Measurements from ENCODE around the gene CELSR1. TPM values are rescaled to one million over a fixed set of nuclear protein-coding genes. Genes with fewer than 3 reads are reported as not detected.
"Not testable (repeated sequence)": the region's sequence is repeated elsewhere in the genome, so short reads cannot be mapped to it uniquely, and the experiment has no call there.

CELSR1 gene
- total RNA-seq, 1 donor from 2014 or later: 6.7 TPM

GRCh38 chr22:46532416-46532815, 5.0 kb downstream of the CELSR1 start:
- no peak for DNase-seq (ENCODE audit: low spot score)

DNA sequence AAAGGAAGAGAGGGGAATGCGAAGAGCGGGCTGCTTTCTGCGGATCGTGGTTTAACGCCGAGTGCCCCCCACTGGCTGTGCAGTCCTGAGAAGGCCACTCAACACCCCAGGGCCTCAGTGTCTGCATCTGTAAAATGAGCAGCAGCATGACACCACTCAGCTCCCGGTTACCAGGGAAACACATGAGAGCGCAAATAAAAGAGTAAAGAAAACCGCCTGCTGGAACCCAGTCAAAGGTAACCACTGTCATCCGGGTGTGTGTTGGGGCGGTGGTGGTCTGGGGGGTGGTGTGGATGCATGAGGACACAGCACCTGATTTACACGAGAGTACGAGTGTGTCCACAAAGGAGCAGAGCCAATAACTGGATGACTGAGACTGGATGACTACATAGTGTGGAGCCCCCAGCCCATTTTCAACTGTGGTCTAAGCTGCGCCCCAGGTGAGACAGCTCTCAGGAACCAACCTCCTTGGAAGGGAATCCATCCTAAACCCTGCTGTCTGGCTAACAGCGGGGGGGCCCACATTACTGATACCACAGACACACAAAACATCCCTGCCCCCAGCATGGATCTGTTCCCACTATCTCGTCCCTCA, 5.7 kb downstream of the CELSR1 start:
- DNase-seq (ENCODE audit: low spot score): no peak

DNA sequence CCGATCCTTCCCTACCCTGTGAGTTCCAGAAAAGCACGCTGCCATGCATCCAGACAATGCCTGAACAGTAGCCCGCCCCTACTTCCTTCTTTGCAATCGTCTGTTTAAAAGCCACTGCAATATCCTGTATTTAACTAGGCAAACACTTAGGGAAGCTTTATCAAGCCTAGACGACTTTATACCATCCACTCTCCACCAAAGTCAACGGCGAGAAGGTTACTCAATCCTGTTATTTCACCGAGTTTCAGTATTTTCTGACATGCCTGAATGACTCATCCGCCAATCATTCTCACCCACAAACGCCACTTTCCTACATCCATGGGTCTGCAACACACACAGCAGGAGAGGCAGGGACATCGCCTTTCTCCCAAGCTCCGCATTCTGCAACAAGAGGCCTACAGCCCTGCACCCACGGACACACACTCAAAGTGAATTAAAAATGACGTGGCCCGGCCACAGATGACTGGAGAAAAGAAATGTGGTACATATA, 9.3 kb downstream of the CELSR1 start:
- no peak for DNase-seq (ENCODE audit: low spot score)

GRCh38 chr22:46526244-46526839, 11.1 kb downstream of the CELSR1 start:
- no peak for DNase-seq (ENCODE audit: low spot score)

DNA sequence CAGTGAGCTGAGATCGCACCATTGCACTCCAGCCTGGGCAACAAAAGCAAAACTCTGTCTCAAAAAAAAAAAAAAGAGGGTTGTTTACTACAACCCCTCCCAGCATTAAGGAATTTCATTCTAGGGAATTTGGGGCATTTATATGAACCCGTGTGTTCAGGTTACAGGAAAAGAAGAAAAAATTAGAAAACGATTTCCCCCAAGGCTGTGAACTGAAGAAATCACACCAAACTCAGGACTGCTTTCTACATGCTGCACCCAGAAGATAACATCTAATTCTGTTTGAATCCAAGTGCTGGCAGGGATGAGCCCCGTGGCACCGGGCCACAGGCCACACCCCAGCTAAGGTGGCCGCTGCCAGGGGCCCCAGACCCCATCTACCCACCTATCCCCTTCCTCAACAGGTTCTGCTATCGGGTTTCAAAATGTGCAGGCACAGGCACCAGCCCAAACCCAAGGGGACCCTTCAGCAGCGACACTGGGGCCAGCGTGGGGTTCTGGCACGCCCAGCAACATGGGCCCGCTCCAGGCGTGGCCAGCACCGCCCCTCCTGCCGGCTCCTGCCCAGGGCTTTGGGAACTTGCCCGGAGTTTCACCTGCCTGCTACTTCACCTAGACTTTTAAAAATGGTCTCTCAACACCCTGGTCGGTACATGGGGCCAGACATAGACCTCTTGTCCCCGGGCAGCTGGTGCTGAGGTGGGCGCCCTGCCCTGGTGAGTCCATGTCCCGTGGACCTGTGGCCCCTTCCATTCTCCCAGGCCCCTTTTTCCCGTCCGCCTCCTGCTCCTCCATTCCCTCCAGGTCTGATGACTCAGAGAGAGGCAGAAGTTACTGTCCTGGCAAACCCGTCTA, 11.8 kb downstream of the CELSR1 start:
- DNase-seq (ENCODE audit: low spot score): no peak

- no peak for DNase-seq (ENCODE audit: low spot score)
Observed at GRCh38 chr22:46524203-46524740, 13.1 kb downstream of the CELSR1 start.

DNA sequence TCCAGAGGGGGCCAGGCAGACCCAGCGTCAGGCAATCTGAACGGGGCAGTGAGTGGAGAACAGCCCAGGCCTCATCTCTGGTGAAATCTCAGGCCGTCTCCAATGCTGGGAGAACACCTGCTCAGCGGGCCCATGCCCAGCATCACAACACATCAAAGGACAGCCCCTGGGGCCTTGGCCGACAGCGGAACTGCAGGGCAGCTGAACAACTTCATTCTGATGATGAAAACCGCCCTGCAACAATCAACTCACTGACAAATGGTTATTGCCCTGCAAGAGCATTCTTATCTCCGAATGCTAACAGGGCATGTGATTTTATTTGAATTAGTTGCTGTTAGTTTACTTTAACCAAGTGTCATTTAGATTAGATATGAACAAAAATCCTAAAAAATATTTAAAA, 14.6 kb downstream of the CELSR1 start:
- no peak for DNase-seq (ENCODE audit: low spot score)

DNA sequence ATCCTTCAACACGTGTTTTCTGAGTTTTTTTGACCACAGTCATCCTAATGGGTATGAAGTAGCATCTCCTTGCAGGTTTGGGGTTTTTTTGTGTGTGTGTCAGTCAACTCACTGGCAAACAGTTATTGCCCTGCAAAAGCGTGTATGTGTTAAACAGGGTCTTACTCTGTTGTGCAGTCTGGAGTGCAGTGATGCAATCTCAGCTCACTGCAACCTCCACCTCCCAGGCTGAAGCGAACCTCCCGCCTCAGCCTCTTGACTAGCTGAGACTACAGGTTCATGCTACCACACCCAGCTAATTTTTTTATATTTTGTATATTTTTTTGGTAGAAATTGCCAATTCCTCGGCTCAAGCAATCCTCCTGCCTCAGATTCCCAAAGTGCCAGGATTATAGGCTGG, 15.4 kb downstream of the CELSR1 start:
- no peak for DNase-seq (ENCODE audit: low spot score)

GRCh38 chr22:46520880-46521279, 16.5 kb downstream of the CELSR1 start:
- DNase-seq (ENCODE audit: low spot score): no peak

- no peak for DNase-seq (ENCODE audit: low spot score)
Observed at GRCh38 chr22:46519377-46519776, 18.0 kb downstream of the CELSR1 start.

DNA sequence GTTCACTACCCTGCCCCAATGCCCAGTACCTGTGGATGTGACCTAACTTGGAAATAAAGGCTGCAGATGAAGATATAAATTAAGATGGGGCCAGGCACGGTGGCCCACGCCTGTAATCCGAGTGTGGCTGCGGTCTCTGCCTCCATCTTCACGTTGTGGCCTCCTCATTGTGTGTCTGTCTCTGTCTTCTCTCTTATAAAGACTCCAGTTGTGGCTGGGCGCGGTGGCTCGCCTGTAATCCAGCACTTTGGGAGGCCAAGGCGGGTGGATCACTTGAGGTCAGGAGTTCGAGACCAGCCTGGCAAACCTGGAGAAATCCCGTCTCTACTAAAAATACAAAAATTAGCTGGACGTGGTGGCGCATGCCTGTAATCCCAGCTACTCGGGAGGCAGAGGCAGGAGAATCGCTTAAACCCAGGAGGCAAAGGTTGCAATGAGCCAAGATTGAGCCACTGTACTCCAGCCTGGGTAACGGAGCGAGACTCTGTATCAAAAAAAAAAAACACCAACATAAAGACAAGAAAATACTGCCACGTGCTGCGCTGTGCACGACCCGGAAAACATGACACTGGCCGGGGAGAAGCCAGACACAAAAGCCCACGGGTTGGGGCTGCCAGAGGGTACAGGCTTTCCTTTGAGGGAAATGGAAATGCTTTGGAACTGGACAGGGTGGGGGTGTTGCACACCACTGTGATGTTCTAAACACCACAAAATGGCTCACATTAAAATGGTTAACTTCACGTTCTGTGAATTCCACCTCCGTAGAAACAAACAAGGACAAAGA, 18.7 kb downstream of the CELSR1 start:
- no peak for DNase-seq (ENCODE audit: low spot score)

DNA sequence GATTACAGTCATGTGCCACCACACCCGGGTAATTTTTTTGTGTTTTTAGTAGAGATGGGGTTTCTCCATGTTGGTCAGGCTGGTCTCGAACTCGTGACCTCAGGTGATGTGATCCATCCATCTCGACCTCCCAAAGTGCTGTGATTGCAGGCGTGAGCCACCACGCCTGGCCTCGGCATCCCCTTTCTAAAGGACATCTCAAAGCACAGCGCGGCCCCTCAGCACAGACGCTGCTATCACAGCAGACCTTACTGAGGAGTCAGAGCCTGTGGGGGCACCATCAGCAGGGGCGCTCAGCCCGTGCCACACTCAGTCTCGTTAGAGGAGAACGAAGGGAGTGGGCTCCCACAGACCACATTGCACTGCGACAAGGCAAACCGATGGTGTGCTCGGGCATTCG, 19.4 kb downstream of the CELSR1 start:
- DNase-seq (ENCODE audit: low spot score): no peak

DNA sequence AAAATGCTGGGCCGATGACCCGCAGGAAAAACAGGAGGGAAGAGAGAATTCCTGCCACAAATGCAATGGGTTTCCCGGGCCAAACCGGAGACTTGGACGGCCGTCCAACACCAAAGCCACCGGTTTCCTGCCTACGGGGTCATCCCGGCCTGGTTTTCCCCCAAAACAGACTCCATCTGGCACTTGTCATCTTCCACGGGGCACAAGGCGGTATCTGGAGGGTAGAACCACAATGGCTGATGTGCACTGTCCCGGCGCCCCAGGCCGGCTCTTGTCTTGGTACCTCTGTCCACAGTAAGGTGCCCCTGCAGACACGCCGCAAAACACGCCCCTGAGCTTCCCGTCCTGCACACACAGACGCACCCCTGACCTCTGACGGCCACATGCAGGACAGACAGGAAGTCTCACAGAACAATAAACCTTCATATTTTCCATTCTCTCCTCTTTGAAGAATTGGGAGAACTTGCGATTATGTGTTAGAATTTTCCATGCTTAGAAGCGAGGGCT, 20.1 kb downstream of the CELSR1 start:
- no peak for DNase-seq (ENCODE audit: low spot score)

- no peak for DNase-seq (ENCODE audit: low spot score)
Observed at GRCh38 chr22:46516638-46517037, 20.8 kb downstream of the CELSR1 start.

GRCh38 chr22:46516112-46516487, 21.3 kb downstream of the CELSR1 start:
- DNase-seq (ENCODE audit: low spot score): not testable (repeated sequence)

DNA sequence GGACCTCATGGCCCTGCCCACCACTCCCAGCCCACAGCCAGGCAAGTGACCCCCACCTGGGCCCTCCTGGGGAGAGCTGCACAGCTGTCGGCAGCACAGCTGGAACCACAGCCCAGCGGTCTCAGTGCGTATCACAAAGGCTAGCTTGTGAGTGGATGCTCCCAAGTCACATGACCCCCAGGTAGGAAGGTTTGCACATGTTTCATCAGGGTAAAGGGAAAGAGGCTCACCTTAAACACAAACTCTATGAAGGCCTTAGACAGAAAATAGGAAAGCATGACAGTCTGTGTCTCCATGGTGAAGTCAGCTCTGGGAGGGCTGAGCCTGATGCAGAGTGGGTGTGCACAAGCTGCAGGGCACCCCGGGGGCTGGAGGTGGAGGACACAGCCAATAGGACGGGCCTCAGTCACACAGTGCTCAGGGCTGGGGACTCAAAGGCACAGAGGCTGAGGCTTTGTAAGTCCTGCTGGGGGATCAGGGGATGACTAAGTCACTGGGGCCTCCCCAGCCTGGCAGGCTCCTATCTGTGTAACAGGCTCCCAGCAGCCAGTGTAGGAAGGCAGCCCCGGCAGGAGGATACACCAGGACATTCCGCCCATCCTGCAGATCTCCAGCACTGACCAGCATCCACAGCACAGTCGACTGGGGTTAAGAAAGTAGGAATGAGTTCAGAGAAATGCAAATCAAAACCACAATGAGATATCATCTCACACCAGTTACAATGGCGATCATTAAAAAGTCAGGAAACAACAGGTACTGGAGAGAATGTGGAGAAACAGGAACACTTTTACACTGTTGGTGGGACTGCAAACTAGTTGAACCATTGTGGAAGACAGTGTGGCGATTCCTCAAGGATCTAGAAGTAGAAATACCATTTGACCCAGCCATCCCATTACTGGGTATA, 22.0 kb downstream of the CELSR1 start:
- DNase-seq (ENCODE audit: low spot score): no peak

- no peak for DNase-seq (ENCODE audit: low spot score)
Observed at GRCh38 chr22:46514592-46515207, 22.7 kb downstream of the CELSR1 start.

- DNase-seq (ENCODE audit: low spot score): no peak
Observed at GRCh38 chr22:46513908-46514550, 23.4 kb downstream of the CELSR1 start.

GRCh38 chr22:46512683-46513082, 24.7 kb downstream of the CELSR1 start:
- DNase-seq (ENCODE audit: low spot score): no peak

DNA sequence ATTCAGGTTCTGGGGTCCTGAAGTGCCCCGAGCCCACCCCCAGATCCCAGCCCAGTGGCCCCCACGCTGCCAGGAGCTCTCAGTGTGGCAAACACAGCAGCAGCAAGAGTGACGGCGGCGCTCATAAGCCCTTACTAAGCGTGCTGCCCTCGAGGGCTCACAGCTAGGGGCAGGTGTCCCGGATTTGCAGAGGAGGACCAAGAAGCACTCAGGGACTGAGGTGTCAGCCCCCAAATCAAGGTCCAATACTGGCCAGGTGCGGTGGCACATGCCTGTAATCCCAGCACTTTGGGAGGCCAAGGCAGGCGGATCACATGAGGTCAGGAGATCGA, 25.4 kb downstream of the CELSR1 start:
- DNase-seq (ENCODE audit: low spot score): no peak
